Gastroesophageal sphincter (tissue), 3 donors: ENCODE measurements around the gene ANKRD62.

Experiments
- CTCF ChIP-seq, 4 experiments: fragments of 200-600 bp in 2 of 4; fragments of 450-650 bp in 2 of 4; sonication (generic) in 1 of 4; IDR thresholded peaks; one replicate each; pipeline ENCODE4 v1.5.1; 2017 to 2019; ENCODE audit warnings: antibody characterized with exemption in 4 of 4, mild to moderate bottlenecking in 2 of 4, moderate library complexity in 2 of 4
- POLR2AphosphoS5 ChIP-seq: sonication (generic); formaldehyde crosslinking; IDR thresholded peaks from one replicate; pipeline ENCODE4 v1.6.1; 2017; ENCODE audit warnings: antibody characterized with exemption

- TF ChIP-seq POLR2AphosphoS5: no peak
- TF ChIP-seq CTCF (IDR thresholded peaks at IDR 0.05): no peak
Observed at GRCh38 chr18:12062974-12063373, 30.7 kb upstream of the ANKRD62 start.
